K562 (cell line): ENCODE results near the gene WNK1. TPM values are rescaled to one million over a fixed set of nuclear protein-coding genes. Genes with fewer than 3 reads are reported as not detected.

Experiments
- ATAC-seq: fragments of 200-7000 bp; cut with Tn5 transposase; 3 replicates; pipeline ENCODE4 v1.9.1; 2020; ENCODE audit warnings: moderate library complexity
- BruUV-seq: library from RNA; stranded (reverse); fragments of 400-500 nt; replicated peaks from 2 replicates; lab custom pipeline; 2021; lab: Mats Ljungman, UMichigan
- CTCF ChIA-PET: fragments of 300-600 bp; formaldehyde crosslinking; extraction: SDS; loops from one replicate; lab custom pipeline; 2021; ENCODE audit warnings: low intra/inter-chr PET ratio; lab: Yijun Ruan, JAX
- POLR2A ChIA-PET: fragments of 300-600, 350-650 bp; sonication (Branson Sonifier 250); formaldehyde crosslinking; extraction: SDS; loops from one replicate; lab custom pipeline; 2021; ENCODE audit warnings: antibody characterized with exemption, inconsistent platforms; lab: Yijun Ruan, JAX
- DNase-seq, 4 experiments: peaks; one replicate each; pipeline versions ENCODE4 v3.0.0 to v3.0.0-alpha.2; 2011 to 2018; ENCODE audit warnings: low spot score in 3 of 4, mixed read lengths in 3 of 4; ENCODE audit errors: extremely low read depth in 1 of 4
- FAIRE-seq: peaks from 2 replicates; lab custom pipeline; 2011; peaks lifted over from hg19 to GRCh38; lab: Jason Lieb, UNC
- H2AFZ ChIP-seq: 2 replicates; pipeline ENCODE4 v1.6.0; 2011; ENCODE audit warnings: low read depth, low read length, control low read depth, inconsistent platforms
- H3K27ac ChIP-seq: fragments of 200-600 bp; 3 replicates; pipeline ENCODE4 v1.8.0; 2011; ENCODE audit warnings: low read depth, mild to moderate bottlenecking, control low read depth, inconsistent platforms, low read length, moderate library complexity, mixed read lengths; ENCODE audit errors: extremely low read depth
- H3K27me3 ChIP-seq, 2 experiments: fragments of 300-600 bp in 1 of 2; 2 replicates in 1 of 2; 3 replicates in 1 of 2; pipeline versions ENCODE4 v1.6.0 to v1.8.0; 2011; ENCODE audit warnings: inconsistent platforms in 2 of 2, low read length in 2 of 2, mild to moderate bottlenecking in 1 of 2, mixed read lengths in 1 of 2, moderate library complexity in 1 of 2; ENCODE audit not compliant: control insufficient read depth in 2 of 2, insufficient read depth in 2 of 2
- H3K36me3 ChIP-seq: fragments of 300-600 bp; 3 replicates; pipeline ENCODE4 v1.8.0; 2011; ENCODE audit warnings: mild to moderate bottlenecking, low read length, inconsistent platforms; ENCODE audit not compliant: control insufficient read depth, insufficient read depth
- H3K4me1 ChIP-seq, 2 experiments: fragments of 200-600 bp in 1 of 2; replicated peaks in 1 of 2; 2 replicates in 1 of 2; 3 replicates in 1 of 2; pipeline versions ENCODE4 v1.5.1 to v1.8.0; 2011; ENCODE audit warnings: inconsistent platforms in 2 of 2, low read length in 2 of 2, mild to moderate bottlenecking in 1 of 2, mixed read lengths in 1 of 2, moderate library complexity in 1 of 2; ENCODE audit not compliant: control insufficient read depth in 2 of 2, insufficient read depth in 2 of 2
- H3K4me2 ChIP-seq: 2 replicates; pipeline ENCODE4 v1.6.1; 2011; ENCODE audit warnings: low read length, control low read depth, inconsistent platforms, mixed read lengths; ENCODE audit not compliant: insufficient read depth
- H3K4me3 ChIP-seq: fragments of 200-600 bp; sonication (generic), shearing (Covaris generic); 2 replicates; pipeline ENCODE4 v1.5.1; 2016; ENCODE audit warnings: control low read depth, inconsistent platforms
- H3K79me2 ChIP-seq: fragments of 200-600 bp; 3 replicates; pipeline ENCODE4 v1.8.0; 2011; ENCODE audit warnings: low read length, inconsistent platforms; ENCODE audit not compliant: control insufficient read depth, insufficient read depth
- H3K9ac ChIP-seq, 2 experiments: 2 replicates each; pipeline versions ENCODE4 v1.6.0 to v1.6.1; 2011; ENCODE audit warnings: low read depth in 2 of 2, low read length in 2 of 2, control low read depth in 1 of 2, inconsistent platforms in 1 of 2, mild to moderate bottlenecking in 1 of 2, mixed read lengths in 1 of 2; ENCODE audit not compliant: insufficient read depth in 1 of 2
- H3K9me1 ChIP-seq: one replicate; pipeline ENCODE4 v1.6.0; 2011; ENCODE audit warnings: inconsistent platforms, mild to moderate bottlenecking, low read length, moderate library complexity; ENCODE audit not compliant: control insufficient read depth, insufficient read depth
- H3K9me3 ChIP-seq: replicated peaks from 2 replicates; pipeline ENCODE4 v1.5.1; 2011; ENCODE audit warnings: low read depth, low read length, inconsistent platforms; ENCODE audit not compliant: control insufficient read depth, insufficient read depth
- H4K20me1 ChIP-seq: replicated peaks from 2 replicates; pipeline ENCODE4 v1.6.1; 2011; ENCODE audit warnings: low read length, inconsistent platforms, mixed read lengths; ENCODE audit not compliant: control insufficient read depth, insufficient read depth
- DNMT1 ChIP-seq: fragments of 450-650 bp; IDR thresholded peaks from 2 replicates; pipeline ENCODE4 v1.6.1; 2016; ENCODE audit warnings: antibody characterized with exemption, mild to moderate bottlenecking
- ETS2 ChIP-seq: IDR thresholded peaks from 2 replicates; pipeline ENCODE4 v1.6.1; 2016; ENCODE audit warnings: borderline replicate concordance, missing genetic modification characterization, mild to moderate bottlenecking, moderate library complexity, missing compliant biosample characterization; ENCODE audit not compliant: poor library complexity, severe bottlenecking
- HDAC8 ChIP-seq: fragments of 450-650 bp; IDR thresholded peaks from 2 replicates; pipeline ENCODE4 v1.6.1; 2016; ENCODE audit warnings: mild to moderate bottlenecking, missing genetic modification characterization, moderate library complexity, missing compliant biosample characterization
- NBN ChIP-seq: fragments of 450-650 bp; IDR thresholded peaks from 2 replicates; pipeline ENCODE4 v1.6.1; 2016; ENCODE audit warnings: low read depth, mild to moderate bottlenecking
- SAFB2 ChIP-seq: fragments of 200-400 bp; formaldehyde crosslinking; IDR thresholded peaks from 2 replicates; pipeline ENCODE4 v1.6.1; 2018; ENCODE audit warnings: borderline replicate concordance, low read length, low read depth, moderate library complexity; ENCODE audit not compliant: severe bottlenecking
- YBX1 ChIP-seq: fragments of 450-650 bp; IDR thresholded peaks from 2 replicates; pipeline ENCODE4 v1.7.1; 2016; ENCODE audit warnings: mild to moderate bottlenecking
- ZNF76 ChIP-seq: fragments of 250-450 bp; sonication (Bioruptor Pico); IDR thresholded peaks from 2 replicates; pipeline ENCODE4 v1.4.0; 2020; ENCODE audit warnings: mild to moderate bottlenecking, moderate library complexity, borderline replicate concordance
- WGBS: fragments of 100-300 bp; shearing (Covaris generic); methylation state at CpG from one replicate; pipeline ENCODE4 v1.1.6; 2016; ENCODE audit warnings: low coverage, mixed read lengths; ENCODE audit not compliant: insufficient coverage; ENCODE audit errors: missing lambda C conversion rate; 5-methylcytosine and 5-hydroxymethylcytosine counted together
- in situ Hi-C: fragments of 300-500 bp; cut with MboI; formaldehyde crosslinking; loops from 4 replicates; pipeline ENCODE4 v1.15.0; 2018; ENCODE audit warnings: inconsistent platforms, mixed read lengths
- intact Hi-C: fragments of 100-400 bp; cut with micrococcal nuclease; formaldehyde crosslinking; loops from 2 replicates; pipeline ENCODE4 v1.14.2; 2022
- polyA plus RNA-seq, 8 experiments: library from polyadenylated mRNA; depleted of rRNA in 4 of 8; stranded (reverse) in 5 of 8; unstranded in 3 of 8; fragments of >200 nt; fragmentation: Nextera tagmentation in 2 of 8; fragmentation: Illumina TruSeq in 1 of 8; extraction: Ambion mirVana in 2 of 8; extraction: Trizol in 1 of 8; gene quantifications; 2 replicates each; pipeline versions ENCODE4 v1.2.1 to v1.2.3, GENCODE V29; 2011 to 2014; ENCODE audit warnings: inconsistent platforms in 1 of 8, missing spikeins in 1 of 8
- total RNA-seq, 7 experiments: library from RNA; depleted of rRNA in 6 of 7; stranded (reverse); fragments of >200 nt in 6 of 7; fragmentation: Illumina TruSeq in 2 of 7; extraction: Trizol in 2 of 7; gene quantifications; 2 replicates each; pipeline versions ENCODE4 v1.2.1 to v1.2.3, GENCODE V29; 2011 to 2021; ENCODE audit warnings: low replicate concordance in 1 of 7
- TF ChIP-seq, protein P1 (sequence below): fragments of 450-650 bp; IDR thresholded peaks from 2 replicates; pipeline ENCODE4 v1.6.1; 2016; ENCODE audit warnings: mild to moderate bottlenecking, moderate library complexity
- TF ChIP-seq, protein P2 (sequence below): fragments of 250-450 bp; sonication (Bioruptor Pico); IDR thresholded peaks from 2 replicates; pipeline ENCODE4 v1.5.0; 2021
- TF ChIP-seq, protein P3 (sequence below): sonication (generic); formaldehyde crosslinking; IDR thresholded peaks from 2 replicates; pipeline ENCODE4 v1.9.0; 2022; ENCODE audit warnings: mild to moderate bottlenecking, missing genetic modification reagents

The WNK1 gene
- total and polyA plus RNA-seq, 9 of the 15 experiments (the other 6 are each of a cell fraction or from before 2014, with no cell fraction given), result 4.3 to 73.9 (median 31.0) TPM

DNA sequence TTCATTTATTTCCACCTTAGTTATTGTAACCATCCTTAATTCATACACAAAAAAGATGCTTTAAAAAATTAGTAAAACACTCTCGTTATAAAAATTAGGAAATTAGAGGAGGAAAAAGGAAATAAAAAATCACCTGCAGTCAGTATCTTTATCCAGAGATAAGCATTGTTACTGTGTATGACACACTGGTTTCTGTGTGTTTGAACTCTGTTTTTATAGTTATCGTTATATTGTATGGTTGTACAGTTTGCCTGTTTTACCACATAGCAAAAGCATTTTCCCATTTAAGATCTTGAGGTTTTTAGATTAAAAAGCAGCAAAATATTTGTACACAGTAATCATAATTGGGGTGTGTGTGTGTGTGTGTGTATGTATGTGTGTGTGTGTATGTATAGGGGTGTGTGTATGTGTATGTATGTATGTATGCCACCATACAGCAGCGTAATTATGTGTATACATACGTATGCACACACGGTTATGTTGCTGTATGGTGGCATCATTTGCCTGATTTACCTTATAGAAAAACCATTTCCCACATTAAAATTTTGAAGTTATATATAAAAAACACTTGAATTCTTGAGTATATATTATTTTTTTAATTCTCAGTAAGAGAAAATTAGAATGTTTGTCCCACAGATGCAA is 19.8 kb downstream of the WNK1 start:
- no peak for DNase-seq
- Histone ChIP-seq H4K20me1 (peaks cover 5% of the 10 kb centered on the region), H3K4me1 (no peaks in the 10 kb centered on the region; a peak in 1 of 5 replicates), H3K36me3 (peaks cover 2% of the 10 kb centered on the region; the same call in 1 of the 3 replicates), H3K9ac (no peak overlapping the region), H3K27ac (no peak overlapping the region), H3K4me2 (no peak overlapping the region), H3K9me3 (no peaks in the 10 kb centered on the region), H3K27me3 (no peaks in the 10 kb centered on the region), H3K9me1 (no peaks in the 10 kb centered on the region), H2AFZ (no peak overlapping the region), H3K4me3 (no peak overlapping the region), H3K79me2 (peaks cover 95% of the 10 kb centered on the region)
- ATAC-seq, result no peak
- in situ Hi-C loops, result no loop called here
- intact Hi-C loops, result no loop called here
- ChIA-PET CTCF (no interaction called here), POLR2A (interaction anchor here (2.5 kb wide), 1 partner anchor 8 kb away, joined by 10 read pairs; no protein-coding TSS in a partner anchor)
- 84% methylated on average over 5 of the region's 5 CpGs for WGBS
- FAIRE-seq, result no peak
- BruUV-seq, result no TSS peak
- TF ChIP-seq NBN, result no peak
- TF ChIP-seq, protein P1, sequence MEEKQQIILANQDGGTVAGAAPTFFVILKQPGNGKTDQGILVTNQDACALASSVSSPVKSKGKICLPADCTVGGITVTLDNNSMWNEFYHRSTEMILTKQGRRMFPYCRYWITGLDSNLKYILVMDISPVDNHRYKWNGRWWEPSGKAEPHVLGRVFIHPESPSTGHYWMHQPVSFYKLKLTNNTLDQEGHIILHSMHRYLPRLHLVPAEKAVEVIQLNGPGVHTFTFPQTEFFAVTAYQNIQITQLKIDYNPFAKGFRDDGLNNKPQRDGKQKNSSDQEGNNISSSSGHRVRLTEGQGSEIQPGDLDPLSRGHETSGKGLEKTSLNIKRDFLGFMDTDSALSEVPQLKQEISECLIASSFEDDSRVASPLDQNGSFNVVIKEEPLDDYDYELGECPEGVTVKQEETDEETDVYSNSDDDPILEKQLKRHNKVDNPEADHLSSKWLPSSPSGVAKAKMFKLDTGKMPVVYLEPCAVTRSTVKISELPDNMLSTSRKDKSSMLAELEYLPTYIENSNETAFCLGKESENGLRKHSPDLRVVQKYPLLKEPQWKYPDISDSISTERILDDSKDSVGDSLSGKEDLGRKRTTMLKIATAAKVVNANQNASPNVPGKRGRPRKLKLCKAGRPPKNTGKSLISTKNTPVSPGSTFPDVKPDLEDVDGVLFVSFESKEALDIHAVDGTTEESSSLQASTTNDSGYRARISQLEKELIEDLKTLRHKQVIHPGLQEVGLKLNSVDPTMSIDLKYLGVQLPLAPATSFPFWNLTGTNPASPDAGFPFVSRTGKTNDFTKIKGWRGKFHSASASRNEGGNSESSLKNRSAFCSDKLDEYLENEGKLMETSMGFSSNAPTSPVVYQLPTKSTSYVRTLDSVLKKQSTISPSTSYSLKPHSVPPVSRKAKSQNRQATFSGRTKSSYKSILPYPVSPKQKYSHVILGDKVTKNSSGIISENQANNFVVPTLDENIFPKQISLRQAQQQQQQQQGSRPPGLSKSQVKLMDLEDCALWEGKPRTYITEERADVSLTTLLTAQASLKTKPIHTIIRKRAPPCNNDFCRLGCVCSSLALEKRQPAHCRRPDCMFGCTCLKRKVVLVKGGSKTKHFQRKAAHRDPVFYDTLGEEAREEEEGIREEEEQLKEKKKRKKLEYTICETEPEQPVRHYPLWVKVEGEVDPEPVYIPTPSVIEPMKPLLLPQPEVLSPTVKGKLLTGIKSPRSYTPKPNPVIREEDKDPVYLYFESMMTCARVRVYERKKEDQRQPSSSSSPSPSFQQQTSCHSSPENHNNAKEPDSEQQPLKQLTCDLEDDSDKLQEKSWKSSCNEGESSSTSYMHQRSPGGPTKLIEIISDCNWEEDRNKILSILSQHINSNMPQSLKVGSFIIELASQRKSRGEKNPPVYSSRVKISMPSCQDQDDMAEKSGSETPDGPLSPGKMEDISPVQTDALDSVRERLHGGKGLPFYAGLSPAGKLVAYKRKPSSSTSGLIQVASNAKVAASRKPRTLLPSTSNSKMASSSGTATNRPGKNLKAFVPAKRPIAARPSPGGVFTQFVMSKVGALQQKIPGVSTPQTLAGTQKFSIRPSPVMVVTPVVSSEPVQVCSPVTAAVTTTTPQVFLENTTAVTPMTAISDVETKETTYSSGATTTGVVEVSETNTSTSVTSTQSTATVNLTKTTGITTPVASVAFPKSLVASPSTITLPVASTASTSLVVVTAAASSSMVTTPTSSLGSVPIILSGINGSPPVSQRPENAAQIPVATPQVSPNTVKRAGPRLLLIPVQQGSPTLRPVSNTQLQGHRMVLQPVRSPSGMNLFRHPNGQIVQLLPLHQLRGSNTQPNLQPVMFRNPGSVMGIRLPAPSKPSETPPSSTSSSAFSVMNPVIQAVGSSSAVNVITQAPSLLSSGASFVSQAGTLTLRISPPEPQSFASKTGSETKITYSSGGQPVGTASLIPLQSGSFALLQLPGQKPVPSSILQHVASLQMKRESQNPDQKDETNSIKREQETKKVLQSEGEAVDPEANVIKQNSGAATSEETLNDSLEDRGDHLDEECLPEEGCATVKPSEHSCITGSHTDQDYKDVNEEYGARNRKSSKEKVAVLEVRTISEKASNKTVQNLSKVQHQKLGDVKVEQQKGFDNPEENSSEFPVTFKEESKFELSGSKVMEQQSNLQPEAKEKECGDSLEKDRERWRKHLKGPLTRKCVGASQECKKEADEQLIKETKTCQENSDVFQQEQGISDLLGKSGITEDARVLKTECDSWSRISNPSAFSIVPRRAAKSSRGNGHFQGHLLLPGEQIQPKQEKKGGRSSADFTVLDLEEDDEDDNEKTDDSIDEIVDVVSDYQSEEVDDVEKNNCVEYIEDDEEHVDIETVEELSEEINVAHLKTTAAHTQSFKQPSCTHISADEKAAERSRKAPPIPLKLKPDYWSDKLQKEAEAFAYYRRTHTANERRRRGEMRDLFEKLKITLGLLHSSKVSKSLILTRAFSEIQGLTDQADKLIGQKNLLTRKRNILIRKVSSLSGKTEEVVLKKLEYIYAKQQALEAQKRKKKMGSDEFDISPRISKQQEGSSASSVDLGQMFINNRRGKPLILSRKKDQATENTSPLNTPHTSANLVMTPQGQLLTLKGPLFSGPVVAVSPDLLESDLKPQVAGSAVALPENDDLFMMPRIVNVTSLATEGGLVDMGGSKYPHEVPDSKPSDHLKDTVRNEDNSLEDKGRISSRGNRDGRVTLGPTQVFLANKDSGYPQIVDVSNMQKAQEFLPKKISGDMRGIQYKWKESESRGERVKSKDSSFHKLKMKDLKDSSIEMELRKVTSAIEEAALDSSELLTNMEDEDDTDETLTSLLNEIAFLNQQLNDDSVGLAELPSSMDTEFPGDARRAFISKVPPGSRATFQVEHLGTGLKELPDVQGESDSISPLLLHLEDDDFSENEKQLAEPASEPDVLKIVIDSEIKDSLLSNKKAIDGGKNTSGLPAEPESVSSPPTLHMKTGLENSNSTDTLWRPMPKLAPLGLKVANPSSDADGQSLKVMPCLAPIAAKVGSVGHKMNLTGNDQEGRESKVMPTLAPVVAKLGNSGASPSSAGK, result no peak
- no peak for TF ChIP-seq SAFB2
- TF ChIP-seq DNMT1, result no peak
- no peak for TF ChIP-seq ETS2
- TF ChIP-seq, protein P2, sequence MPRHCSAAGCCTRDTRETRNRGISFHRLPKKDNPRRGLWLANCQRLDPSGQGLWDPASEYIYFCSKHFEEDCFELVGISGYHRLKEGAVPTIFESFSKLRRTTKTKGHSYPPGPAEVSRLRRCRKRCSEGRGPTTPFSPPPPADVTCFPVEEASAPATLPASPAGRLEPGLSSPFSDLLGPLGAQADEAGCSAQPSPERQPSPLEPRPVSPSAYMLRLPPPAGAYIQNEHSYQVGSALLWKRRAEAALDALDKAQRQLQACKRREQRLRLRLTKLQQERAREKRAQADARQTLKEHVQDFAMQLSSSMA, result no peak
- no peak for TF ChIP-seq HDAC8 (tag)
- TF ChIP-seq, protein P3, sequence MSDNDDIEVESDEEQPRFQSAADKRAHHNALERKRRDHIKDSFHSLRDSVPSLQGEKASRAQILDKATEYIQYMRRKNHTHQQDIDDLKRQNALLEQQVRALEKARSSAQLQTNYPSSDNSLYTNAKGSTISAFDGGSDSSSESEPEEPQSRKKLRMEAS (CRISPR knock-in tag), result no peak
- TF ChIP-seq ZNF76 (CRISPR knock-in tag), result no peak
- TF ChIP-seq YBX1, result no peak
